Suprapubic skin (tissue), 4 donors: Measurements from ENCODE around the gene AK2. TPM values are rescaled to one million over a fixed set of nuclear protein-coding genes. Genes with fewer than 3 reads are reported as not detected.

ENCODE experiments used
- DNase-seq, 2 donors: peaks; one replicate each; pipeline ENCODE4 v3.0.0-alpha.2; 2019; ENCODE audit warnings: low spot score in 2 of 2
- H3K27ac ChIP-seq: fragments of 200-600 bp; sonication (generic); one replicate; pipeline ENCODE4 v1.5.1; 2019
- H3K27me3 ChIP-seq: fragments of 200-600 bp; sonication (generic); one replicate; pipeline ENCODE4 v1.5.1; 2019
- H3K36me3 ChIP-seq: fragments of 200-600 bp; sonication (generic); one replicate; pipeline ENCODE4 v1.5.1; 2019
- H3K4me1 ChIP-seq: fragments of 200-600 bp; sonication (generic); one replicate; pipeline ENCODE4 v1.5.1; 2019
- H3K4me3 ChIP-seq: fragments of 200-600 bp; sonication (generic); one replicate; pipeline ENCODE4 v1.5.1; 2019; ENCODE audit warnings: mild to moderate bottlenecking
- H3K9me3 ChIP-seq: fragments of 200-600 bp; sonication (generic); one replicate; pipeline ENCODE4 v1.5.1; 2019
- CTCF ChIP-seq, 2 donors: fragments of 200-600 bp in 1 of 2; fragments of 450-650 bp in 1 of 2; sonication (generic) in 1 of 2; IDR thresholded peaks; one replicate each; pipeline ENCODE4 v1.5.1; 2016 to 2019; ENCODE audit warnings: antibody characterized with exemption in 2 of 2, mild to moderate bottlenecking in 1 of 2, moderate library complexity in 1 of 2
- EP300 ChIP-seq: sonication (generic); formaldehyde crosslinking; IDR thresholded peaks from one replicate; pipeline ENCODE4 v1.6.1; 2017; ENCODE audit warnings: antibody characterized with exemption
- POLR2A ChIP-seq, 2 donors: fragments of 450-650 bp; IDR thresholded peaks; one replicate each; pipeline ENCODE4 v1.6.1; 2017; ENCODE audit warnings: antibody characterized with exemption in 2 of 2, mild to moderate bottlenecking in 2 of 2, moderate library complexity in 2 of 2
- POLR2AphosphoS5 ChIP-seq, 3 donors: sonication (generic); formaldehyde crosslinking; IDR thresholded peaks; one replicate each; pipeline ENCODE4 v1.6.1; 2017; ENCODE audit warnings: antibody characterized with exemption in 3 of 3
- WGBS: methylation state at CpG from one replicate; pipeline ENCODE4 v1.1.5; 2018; 5-methylcytosine and 5-hydroxymethylcytosine counted together
- total RNA-seq, 4 donors: library from RNA; depleted of rRNA; stranded (reverse); fragments of >200 nt; gene quantifications; one replicate each; pipeline ENCODE4 v1.1.0, GENCODE V29; 2016

The AK2 gene
- total RNA-seq, 4 donors from 2014 or later = 122 to 139 (median 125) TPM

GRCh38 chr1:32969566-32969965, 67.1 kb downstream of the AK2 start:
- H3K4me3 ChIP-seq = no peak overlapping the region

GRCh38 chr1:32967888-32968568, 68.7 kb downstream of the AK2 start:
- no peaks in the 10 kb centered on the region for H3K9me3 ChIP-seq
- TF ChIP-seq POLR2AphosphoS5 (IDR thresholded peaks at IDR 0.05) (no peak), EP300 (no peak), CTCF (IDR thresholded peaks at IDR 0.05) (no peak), POLR2A (IDR thresholded peaks at IDR 0.05) (no peak)
- no peak overlapping the region for H3K4me3 ChIP-seq
- no peaks in the 10 kb centered on the region for H3K27me3 ChIP-seq
- H3K27ac ChIP-seq = no peak overlapping the region
- peaks cover 16% of the 10 kb centered on the region for H3K4me1 ChIP-seq
- DNase-seq = no peak
- H3K36me3 ChIP-seq = no peaks in the 10 kb centered on the region
- WGBS = 47% methylated on average over 4 of the region's 4 CpGs

More at GRCh38 chr1:32969566-32969965, 67.1 kb downstream of the AK2 start:
- TF ChIP-seq EP300 = no peak
- no peak for TF ChIP-seq CTCF (IDR thresholded peaks at IDR 0.05)
- no peak for TF ChIP-seq POLR2AphosphoS5 (IDR thresholded peaks at IDR 0.05)
- TF ChIP-seq POLR2A (IDR thresholded peaks at IDR 0.05) = no peak
- DNase-seq = no peak
- no peaks in the 10 kb centered on the region for H3K36me3 ChIP-seq
- H3K27ac ChIP-seq = no peak overlapping the region
- H3K9me3 ChIP-seq = no peaks in the 10 kb centered on the region
- peaks cover 16% of the 10 kb centered on the region for H3K4me1 ChIP-seq
- H3K27me3 ChIP-seq = no peaks in the 10 kb centered on the region

- no peak for DNase-seq
- Histone ChIP-seq H3K4me3 (no peak overlapping the region), H3K9me3 (no peaks in the 10 kb centered on the region), H3K36me3 (no peaks in the 10 kb centered on the region), H3K27me3 (no peaks in the 10 kb centered on the region), H3K27ac (no peak overlapping the region), H3K4me1 (peaks cover 21% of the 10 kb centered on the region)
- no peak for TF ChIP-seq POLR2AphosphoS5 (IDR thresholded peaks at IDR 0.05)
- no peak for TF ChIP-seq POLR2A (IDR thresholded peaks at IDR 0.05)
- WGBS = 94% methylated on average over 2 of the region's 2 CpGs
Observed at GRCh38 chr1:32966900-32967299, 69.8 kb downstream of the AK2 start.

GRCh38 chr1:32965251-32965747, 71.4 kb downstream of the AK2 start:
- no peak for DNase-seq
- TF ChIP-seq POLR2A (IDR thresholded peaks at IDR 0.05) (no peak), POLR2AphosphoS5 (IDR thresholded peaks at IDR 0.05) (no peak), CTCF (IDR thresholded peaks at IDR 0.05) (no peak), EP300 (no peak)
- H3K36me3 ChIP-seq = no peaks in the 10 kb centered on the region
- 75% methylated on average over 5 of the region's 5 CpGs for WGBS
- H3K27ac ChIP-seq = peak overlapping the region; percentile 98
- peaks cover 34% of the 10 kb centered on the region for H3K4me1 ChIP-seq
- H3K9me3 ChIP-seq = no peaks in the 10 kb centered on the region
- H3K4me3 ChIP-seq = peak overlapping the region; percentile 72
- H3K27me3 ChIP-seq = no peaks in the 10 kb centered on the region

GRCh38 chr1:32964461-32965250, 72.0 kb downstream of the AK2 start, which contains the start of gene RNF19B:
RNF19B (minus strand) TSS chr1:32964809; CDS start chr1:32964685, 124 bp downstream.
- no peaks in the 10 kb centered on the region for H3K9me3 ChIP-seq
- no peaks in the 10 kb centered on the region for H3K27me3 ChIP-seq
- H3K4me3 ChIP-seq = peak within 1 kb of the TSS; percentile 72
- H3K36me3 ChIP-seq = no peaks in the 10 kb centered on the region
- peaks cover 37% of the 10 kb centered on the region for H3K4me1 ChIP-seq
- DNase-seq = peak; percentile 96
- TF ChIP-seq CTCF (IDR thresholded peaks at IDR 0.05) (peak in 1 of 2 donors; percentile 13), POLR2A (IDR thresholded peaks at IDR 0.05) (peak; percentile 97 to 98), EP300 (no peak), POLR2AphosphoS5 (IDR thresholded peaks at IDR 0.05) (peak in 2 of 3 donors; percentile 86 to 95)
- 3% methylated on average over 34 of the region's 83 CpGs for WGBS
- peak within 1 kb of the TSS; percentile 98 for H3K27ac ChIP-seq
